Melanocyte of skin (primary cell): Measurements from ENCODE around the gene POU2AF1. TPM values are rescaled to one million over a fixed set of nuclear protein-coding genes. Genes with fewer than 3 reads are reported as not detected.

Experiments used
- small RNA-seq, 2 donors: library from RNA; depleted of rRNA; stranded (forward); fragments of <200 nt; gene quantifications; one replicate each; pipeline ENCODE3, GENCODE V24; 2012
- total RNA-seq, 2 donors: library from RNA; depleted of rRNA; stranded (reverse); fragments of >200 nt; gene quantifications; 2 replicates each; pipeline ENCODE4 v1.2.3, GENCODE V29; 2012

The POU2AF1 gene, protein sequence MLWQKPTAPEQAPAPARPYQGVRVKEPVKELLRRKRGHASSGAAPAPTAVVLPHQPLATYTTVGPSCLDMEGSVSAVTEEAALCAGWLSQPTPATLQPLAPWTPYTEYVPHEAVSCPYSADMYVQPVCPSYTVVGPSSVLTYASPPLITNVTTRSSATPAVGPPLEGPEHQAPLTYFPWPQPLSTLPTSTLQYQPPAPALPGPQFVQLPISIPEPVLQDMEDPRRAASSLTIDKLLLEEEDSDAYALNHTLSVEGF
- not detected for total RNA-seq

DNA sequence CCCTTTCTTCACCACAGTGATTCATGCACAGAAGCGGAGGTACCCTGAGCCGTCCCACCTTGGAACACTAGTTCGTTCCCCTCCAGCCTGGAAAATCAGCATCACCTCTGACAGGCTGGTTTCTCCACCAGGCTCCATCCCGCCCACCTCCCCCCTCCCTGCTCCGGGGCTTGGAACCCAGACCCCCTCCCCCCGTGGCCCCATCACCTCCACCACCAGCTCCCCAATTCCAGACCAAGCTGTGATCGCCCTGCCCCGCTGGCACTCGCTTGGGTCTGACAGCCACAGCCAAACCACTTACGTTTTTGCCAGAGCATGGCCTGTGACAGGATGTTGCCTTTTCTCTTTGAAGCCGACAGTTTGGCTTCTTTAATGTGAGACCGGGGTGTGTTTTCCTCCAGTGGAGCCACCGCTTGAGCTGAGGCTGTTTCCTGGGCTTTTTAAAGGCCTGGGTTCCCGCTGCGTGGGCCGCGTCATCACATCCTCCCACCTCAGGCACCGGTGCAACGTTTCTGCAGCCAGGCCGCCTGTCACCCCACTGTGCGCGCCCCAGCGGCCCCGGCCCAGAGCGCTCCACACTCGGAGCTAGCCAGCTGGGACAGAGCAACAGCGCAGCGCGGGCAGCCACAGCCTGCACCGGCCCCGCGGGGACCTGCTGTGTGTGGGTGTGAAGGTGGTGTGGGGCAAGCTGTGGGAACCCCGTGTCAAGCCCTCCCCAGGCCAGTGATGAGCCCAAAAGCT is at the start of gene POU2AF1:
Gene POU2AF1, minus strand, starts transcription at position 415 of the 741 bp plus-strand sequence. Its CDS starts 98 bp downstream, at position 317.

Small RNAs within 50 kb of the gene (small RNA-seq; reads per million reads assigned to genes)
- gene MIR4491 (0 reads per million in 2 donors), gene RNU2-60P (0.51 to 2.6 reads per million in 2 donors)

Other genes with a start within 250 kb of the POU2AF1 start
- gene POU2AF2, start 133.6 kb downstream of the POU2AF1 start, total RNA-seq, result not detected
- not detected for gene POU2AF3, start 80.7 kb downstream of the POU2AF1 start, total RNA-seq
- gene BTG4, start 133.1 kb upstream of the POU2AF1 start, total RNA-seq, result not detected
- gene HOATZ, start 135.5 kb upstream of the POU2AF1 start, total RNA-seq, result not detected
- gene LAYN, start 161.4 kb upstream of the POU2AF1 start, total RNA-seq, result 10 to 100 TPM in 1 of 2 donors, 1 to 10 TPM in 1; 7.2 to 11.0 TPM
- gene SIK2, start 223.2 kb upstream of the POU2AF1 start, total RNA-seq, result 10 to 100 TPM; 12.0 to 16.5 TPM